NB4 (cell line): Measurements from ENCODE around the gene PRKACB.

ENCODE experiments used
- DNase-seq: peaks from one replicate; pipeline ENCODE4 v3.0.0; 2010; ENCODE audit warnings: low read depth
- H3K4me3 ChIP-seq: one replicate; pipeline ENCODE4 v1.5.1; 2011; ENCODE audit warnings: mild to moderate bottlenecking, low read depth, low read length, moderate library complexity
- MYC ChIP-seq: IDR thresholded peaks from 2 replicates; pipeline ENCODE4 v1.6.1; 2011; ENCODE audit warnings: low read depth, low read length
- POLR2A ChIP-seq: IDR thresholded peaks from 2 replicates; pipeline ENCODE4 v1.6.1; 2011; ENCODE audit warnings: mild to moderate bottlenecking; ENCODE audit not compliant: insufficient read length; ENCODE audit errors: extremely low read depth
- TF ChIP-seq, protein P1 (sequence below): IDR thresholded peaks from 2 replicates; pipeline ENCODE4 v1.6.1; 2011; ENCODE audit warnings: low read depth, low read length
- TF ChIP-seq, protein P2 (sequence below): IDR thresholded peaks from one replicate; pipeline ENCODE4 v1.5.1; 2012; ENCODE audit warnings: low read depth, low read length

Gene PRKACB

DNA sequence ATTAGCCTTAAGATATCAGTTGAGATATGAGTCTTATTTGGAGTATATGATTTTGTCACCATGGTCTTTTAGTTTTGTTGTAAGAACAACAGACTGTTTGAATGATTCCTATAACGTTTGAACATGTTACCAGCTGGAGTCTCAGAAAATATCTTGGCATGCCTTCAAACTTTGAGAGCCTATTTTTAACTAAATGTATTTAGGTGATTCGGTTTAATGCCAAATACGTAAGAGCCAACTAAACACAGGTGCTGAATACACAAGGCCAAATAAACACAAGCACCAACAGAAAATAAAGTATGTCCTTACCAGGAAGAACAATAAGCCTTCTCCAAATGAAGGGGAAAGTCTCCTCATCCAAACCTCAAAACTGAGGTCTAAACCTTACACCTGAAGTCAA, 48.6 kb downstream of the PRKACB start:
- H3K4me3 ChIP-seq = no peak overlapping the region
- TF ChIP-seq, protein P1, sequence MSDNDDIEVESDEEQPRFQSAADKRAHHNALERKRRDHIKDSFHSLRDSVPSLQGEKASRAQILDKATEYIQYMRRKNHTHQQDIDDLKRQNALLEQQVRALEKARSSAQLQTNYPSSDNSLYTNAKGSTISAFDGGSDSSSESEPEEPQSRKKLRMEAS = no peak
- TF ChIP-seq MYC = no peak
- TF ChIP-seq POLR2A = no peak
- TF ChIP-seq, protein P2, sequence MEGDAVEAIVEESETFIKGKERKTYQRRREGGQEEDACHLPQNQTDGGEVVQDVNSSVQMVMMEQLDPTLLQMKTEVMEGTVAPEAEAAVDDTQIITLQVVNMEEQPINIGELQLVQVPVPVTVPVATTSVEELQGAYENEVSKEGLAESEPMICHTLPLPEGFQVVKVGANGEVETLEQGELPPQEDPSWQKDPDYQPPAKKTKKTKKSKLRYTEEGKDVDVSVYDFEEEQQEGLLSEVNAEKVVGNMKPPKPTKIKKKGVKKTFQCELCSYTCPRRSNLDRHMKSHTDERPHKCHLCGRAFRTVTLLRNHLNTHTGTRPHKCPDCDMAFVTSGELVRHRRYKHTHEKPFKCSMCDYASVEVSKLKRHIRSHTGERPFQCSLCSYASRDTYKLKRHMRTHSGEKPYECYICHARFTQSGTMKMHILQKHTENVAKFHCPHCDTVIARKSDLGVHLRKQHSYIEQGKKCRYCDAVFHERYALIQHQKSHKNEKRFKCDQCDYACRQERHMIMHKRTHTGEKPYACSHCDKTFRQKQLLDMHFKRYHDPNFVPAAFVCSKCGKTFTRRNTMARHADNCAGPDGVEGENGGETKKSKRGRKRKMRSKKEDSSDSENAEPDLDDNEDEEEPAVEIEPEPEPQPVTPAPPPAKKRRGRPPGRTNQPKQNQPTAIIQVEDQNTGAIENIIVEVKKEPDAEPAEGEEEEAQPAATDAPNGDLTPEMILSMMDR = no peak
- DNase-seq = no peak

DNA sequence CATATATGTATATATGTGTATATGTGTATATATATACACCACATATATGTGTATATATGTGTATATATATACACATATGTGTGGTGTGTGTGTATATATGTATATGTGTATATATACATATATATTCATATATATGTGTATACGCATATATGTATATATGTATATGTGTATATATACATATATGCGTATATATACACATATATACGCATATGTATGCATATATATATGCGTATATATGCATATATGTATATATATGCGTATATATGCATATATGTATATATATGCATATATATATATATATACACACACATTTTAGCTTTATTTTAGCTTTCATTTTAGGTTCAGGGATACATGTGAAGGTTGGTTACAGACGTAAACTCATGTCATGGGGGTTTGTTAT, 54.8 kb downstream of the PRKACB start:
- TF ChIP-seq, protein P1 = no peak
- TF ChIP-seq MYC (no peak), POLR2A (no peak)
- TF ChIP-seq, protein P2 = no peak
- no peak overlapping the region for H3K4me3 ChIP-seq

DNA sequence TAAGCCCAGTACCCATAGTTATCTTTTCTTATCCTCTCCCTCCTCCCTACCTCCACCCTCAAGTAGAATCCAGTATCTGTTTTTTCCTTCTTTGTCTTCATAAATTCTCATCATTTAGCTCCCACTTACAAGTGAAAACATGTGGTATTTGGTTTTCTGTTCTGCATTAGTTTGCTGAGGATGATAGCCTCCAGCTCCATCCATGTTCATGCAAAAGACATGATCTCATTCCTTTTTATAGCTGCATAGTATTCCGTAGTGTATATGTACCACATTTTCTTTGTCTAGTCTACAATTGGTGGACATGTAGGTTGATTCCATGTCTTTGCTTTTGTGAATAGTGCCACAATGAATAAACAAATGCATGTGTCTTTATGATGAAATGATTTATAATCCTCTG, 55.2 kb downstream of the PRKACB start:
- TF ChIP-seq POLR2A = no peak
- TF ChIP-seq, protein P2 = no peak
- TF ChIP-seq MYC = no peak
- TF ChIP-seq, protein P1 = no peak
- DNase-seq = no peak

More for the DNA sequence above, 54.8 kb downstream of the PRKACB start:
- DNase-seq = no peak

DNA sequence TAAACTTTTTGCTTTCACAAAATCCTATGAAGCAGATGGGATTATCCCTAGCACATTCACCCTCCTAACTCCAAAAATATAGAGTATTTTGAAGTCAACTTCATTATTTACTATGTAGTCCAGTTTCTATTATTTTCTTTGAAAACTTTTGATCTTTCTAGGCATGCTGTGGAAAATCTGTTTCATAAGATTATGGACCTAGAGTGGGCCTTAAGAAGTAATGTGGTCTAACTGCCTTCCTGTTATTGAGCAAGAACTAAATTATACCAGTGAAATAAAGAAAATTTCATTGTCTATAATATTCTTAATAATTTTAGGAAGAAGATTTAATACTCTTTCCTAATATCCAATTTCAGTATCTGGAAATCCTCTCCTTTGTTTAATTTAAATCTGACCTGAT, 58.1 kb downstream of the PRKACB start:
- H3K4me3 ChIP-seq = no peak overlapping the region
- peak; percentile 37 for DNase-seq
- TF ChIP-seq MYC = no peak
- TF ChIP-seq, protein P2 = no peak
- no peak for TF ChIP-seq POLR2A
- TF ChIP-seq, protein P1 = no peak

More for the DNA sequence above, 55.2 kb downstream of the PRKACB start:
- H3K4me3 ChIP-seq = no peak overlapping the region

DNA sequence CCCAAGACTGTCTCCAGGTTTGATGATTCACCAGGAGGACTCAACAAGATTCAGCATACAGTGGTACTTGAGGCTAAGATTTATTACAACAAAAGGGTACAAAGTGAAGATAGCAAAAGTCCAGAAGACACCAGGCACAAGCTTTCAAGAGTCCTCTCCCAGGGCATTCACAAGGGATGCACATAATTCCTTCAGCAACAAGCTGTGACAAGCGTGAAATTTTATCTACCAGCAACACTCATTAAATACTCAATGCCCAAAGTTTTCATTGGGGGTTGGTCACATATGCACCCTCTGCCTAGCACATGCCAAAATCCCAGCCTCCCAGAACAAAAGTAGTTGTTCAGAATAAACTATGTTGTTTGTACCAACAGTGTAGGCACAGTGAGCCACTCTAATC, 62.3 kb downstream of the PRKACB start:
- no peak overlapping the region for H3K4me3 ChIP-seq
- TF ChIP-seq POLR2A = no peak
- no peak for TF ChIP-seq MYC
- TF ChIP-seq, protein P2 = no peak
- TF ChIP-seq, protein P1 = no peak
- DNase-seq = no peak
